Activated CD4-positive, alpha-beta T cell treated with anti-CD3 and anti-CD28 coated beads, Interleukin-2, amount 10 ng/mL, durations not matched to agents 7 days and 5 days (primary cell): Measurements from ENCODE around the gene TNK1. TPM values are rescaled to one million over a fixed set of nuclear protein-coding genes. Genes with fewer than 3 reads are reported as not detected.
A peak's percentile ranks its signal among the peaks of the same experiment; 100 is the strongest.

Source experiments
- CTCF ChIA-PET: fragments of 350-600 bp; sonication (Branson Sonifier 250); formaldehyde crosslinking; loops from one replicate; lab custom pipeline; 2021; ENCODE audit warnings: antibody characterized with exemption; lab: Charles Lee
- POLR2A ChIA-PET: fragments of 350-600 bp; sonication (Branson Sonifier 250); formaldehyde crosslinking; loops from one replicate; lab custom pipeline; 2021; ENCODE audit warnings: antibody characterized with exemption; lab: Charles Lee
- DNase-seq: peaks from one replicate; pipeline ENCODE4 v3.0.0-alpha.2; 2020
- H3K27ac Mint-ChIP-seq: one replicate; pipeline ENCODE4 v1.8.0; 2021; ENCODE audit warnings: mild to moderate bottlenecking, moderate library complexity, mixed read lengths
- H3K27me3 Mint-ChIP-seq: one replicate; pipeline ENCODE4 v1.8.0; 2021; ENCODE audit warnings: mixed read lengths
- H3K36me3 Mint-ChIP-seq: one replicate; pipeline ENCODE4 v1.8.0; 2021; ENCODE audit warnings: low read depth, mixed read lengths
- H3K4me1 Mint-ChIP-seq: one replicate; pipeline ENCODE4 v1.8.0; 2021; ENCODE audit warnings: mixed read lengths
- H3K4me3 Mint-ChIP-seq: one replicate; pipeline ENCODE4 v1.8.0; 2021; ENCODE audit warnings: mild to moderate bottlenecking, moderate library complexity, mixed read lengths
- H3K9me3 Mint-ChIP-seq: one replicate; pipeline ENCODE4 v1.8.0; 2021; ENCODE audit warnings: mixed read lengths
- total RNA-seq, 2 experiments: library from RNA; stranded (reverse); gene quantifications; one replicate each; pipeline ENCODE4 v1.2.3, GENCODE V29; 2021

The TNK1 gene
- total RNA-seq, 2 experiments from 2014 or later: 1.5 to 2.1 TPM

- POLR2A ChIA-PET: no interaction called here
- Mint-ChIP-seq H3K4me3 (no peak overlapping the region), H3K36me3 (peaks cover 3% of the 10 kb centered on the region), H3K4me1 (peaks cover 21% of the 10 kb centered on the region), H3K9me3 (peaks cover 4% of the 10 kb centered on the region), H3K27me3 (peaks cover 41% of the 10 kb centered on the region), H3K27ac (no peak overlapping the region)
- CTCF ChIA-PET: interaction anchor here (0.6 to 2.8 kb wide), 2 partner anchors 14 to 25 kb away, joined by 3 to 17 read pairs; partner anchors contain the start of gene TMEM95
- DNase-seq: no peak
Measured at GRCh38 chr17:7380321-7380720, 568 bp upstream of the TNK1 start.

GRCh38 chr17:7382901-7383300 is 2.0 kb downstream of the TNK1 start:
- ChIA-PET POLR2A (no interaction called here), CTCF (interaction anchor here (1.6 kb wide), 1 partner anchor 178 kb away, joined by 7 read pairs; no protein-coding TSS in a partner anchor)
- peaks cover 3% of the 10 kb centered on the region for H3K36me3 Mint-ChIP-seq
- peaks cover 4% of the 10 kb centered on the region for H3K9me3 Mint-ChIP-seq
- H3K4me1 Mint-ChIP-seq: peaks cover 24% of the 10 kb centered on the region
- no peak for DNase-seq
- H3K27ac Mint-ChIP-seq: no peak overlapping the region
- no peak overlapping the region for H3K4me3 Mint-ChIP-seq
- H3K27me3 Mint-ChIP-seq: peaks cover 33% of the 10 kb centered on the region

DNA sequence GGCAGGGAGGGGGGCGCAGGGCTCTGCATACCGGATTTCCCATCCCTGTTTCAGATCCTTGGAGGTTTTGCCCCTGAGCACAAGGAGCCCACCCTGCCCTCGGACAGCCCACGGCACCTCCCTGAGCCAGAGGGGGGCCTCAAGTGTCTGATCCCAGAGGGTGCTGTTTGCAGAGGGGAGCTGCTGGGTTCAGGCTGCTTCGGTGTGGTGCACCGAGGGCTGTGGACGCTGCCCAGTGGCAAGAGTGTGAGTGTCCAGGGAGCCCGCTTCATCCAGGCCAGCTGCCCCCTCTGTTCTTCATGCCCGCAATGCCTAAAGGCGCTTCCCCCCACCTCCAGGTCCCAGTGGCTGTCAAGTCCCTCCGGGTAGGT is 2.5 kb downstream of the TNK1 start:
- peaks cover 3% of the 10 kb centered on the region for H3K36me3 Mint-ChIP-seq
- peaks cover 33% of the 10 kb centered on the region for H3K27me3 Mint-ChIP-seq
- H3K4me1 Mint-ChIP-seq: peaks cover 24% of the 10 kb centered on the region
- H3K4me3 Mint-ChIP-seq: no peak overlapping the region
- ChIA-PET CTCF (interaction anchor here (1.5 kb wide), 1 partner anchor 177 kb away, joined by 3 read pairs; no protein-coding TSS in a partner anchor), POLR2A (no interaction called here)
- H3K27ac Mint-ChIP-seq: no peak overlapping the region
- H3K9me3 Mint-ChIP-seq: peaks cover 4% of the 10 kb centered on the region
- DNase-seq: no peak

GRCh38 chr17:7383742-7384488 is 3.0 kb downstream of the TNK1 start:
- H3K27ac Mint-ChIP-seq: peak overlapping the region; percentile 83
- peaks cover 4% of the 10 kb centered on the region for H3K9me3 Mint-ChIP-seq
- DNase-seq: peak; percentile 82
- H3K27me3 Mint-ChIP-seq: peaks cover 33% of the 10 kb centered on the region
- ChIA-PET CTCF (interaction anchor here (0.7 to 1.5 kb wide), 3 partner anchors 18 to 176 kb away, joined by 3 read pairs; no protein-coding TSS in a partner anchor), POLR2A (no interaction called here)
- H3K4me3 Mint-ChIP-seq: peak overlapping the region; percentile 73
- peaks cover 24% of the 10 kb centered on the region for H3K4me1 Mint-ChIP-seq
- peaks cover 4% of the 10 kb centered on the region for H3K36me3 Mint-ChIP-seq

GRCh38 chr17:7384489-7385081 is 3.7 kb downstream of the TNK1 start:
- no peak for DNase-seq

DNA sequence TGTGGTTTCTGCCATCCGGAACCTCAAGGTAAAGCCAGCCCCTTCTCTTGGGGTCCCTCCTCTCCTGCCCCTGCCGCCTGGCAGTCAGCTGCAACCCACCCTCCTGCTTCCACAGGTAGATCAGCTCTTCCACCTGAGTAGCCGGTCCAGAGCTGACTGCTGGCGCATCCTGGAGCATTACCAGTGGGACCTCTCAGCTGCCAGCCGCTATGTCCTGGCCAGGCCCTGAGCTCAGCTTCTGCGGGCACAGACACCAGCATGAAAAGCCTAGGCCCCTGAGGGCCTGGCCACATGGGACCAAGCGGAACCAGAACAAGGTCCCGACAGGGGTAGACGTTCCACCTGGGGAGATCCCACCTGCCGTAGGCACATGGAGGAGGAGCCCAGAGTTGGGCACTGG is 8.0 kb downstream of the TNK1 start:
- DNase-seq: no peak
- H3K27me3 Mint-ChIP-seq: no peaks in the 10 kb centered on the region
- H3K27ac Mint-ChIP-seq: no peak overlapping the region
- ChIA-PET POLR2A (no interaction called here), CTCF (interaction anchor here (1.0 to 1.6 kb wide), 5 partner anchors 9 to 99 kb away, joined by 3 to 8 read pairs (median 5); partner anchors contain the start of gene TMEM95)
- no peak overlapping the region for H3K4me3 Mint-ChIP-seq
- no peaks in the 10 kb centered on the region for H3K9me3 Mint-ChIP-seq
- peaks cover 34% of the 10 kb centered on the region for H3K4me1 Mint-ChIP-seq
- H3K36me3 Mint-ChIP-seq: peaks cover 37% of the 10 kb centered on the region

More at GRCh38 chr17:7384489-7385081, 3.7 kb downstream of the TNK1 start:
- Mint-ChIP-seq H3K9me3 (no peaks in the 10 kb centered on the region), H3K27me3 (peaks cover 27% of the 10 kb centered on the region), H3K4me3 (peak overlapping the region; percentile 73), H3K27ac (peak overlapping the region; percentile 83), H3K4me1 (peaks cover 24% of the 10 kb centered on the region), H3K36me3 (peaks cover 8% of the 10 kb centered on the region)
- ChIA-PET POLR2A (no interaction called here), CTCF (interaction anchor here (0.7 to 1.5 kb wide), 6 partner anchors 14 to 304 kb away, joined by 3 read pairs; partner anchors contain the start of gene TMEM256)

GRCh38 chr17:7389924-7390910 is 9.3 kb downstream of the TNK1 start:
- H3K36me3 Mint-ChIP-seq: peaks cover 39% of the 10 kb centered on the region
- no peak overlapping the region for H3K27ac Mint-ChIP-seq
- CTCF ChIA-PET: interaction anchor here (1.1 kb wide), 1 partner anchor 11 kb away, joined by 3 read pairs; no protein-coding TSS in a partner anchor
- H3K4me3 Mint-ChIP-seq: no peak overlapping the region
- no peaks in the 10 kb centered on the region for H3K9me3 Mint-ChIP-seq
- H3K4me1 Mint-ChIP-seq: peaks cover 33% of the 10 kb centered on the region
- POLR2A ChIA-PET: no interaction called here
- no peaks in the 10 kb centered on the region for H3K27me3 Mint-ChIP-seq
- no peak for DNase-seq

- Mint-ChIP-seq H3K9me3 (no peaks in the 10 kb centered on the region), H3K4me3 (peak overlapping the region; percentile 74), H3K27me3 (no peaks in the 10 kb centered on the region), H3K4me1 (peaks cover 34% of the 10 kb centered on the region), H3K36me3 (peaks cover 39% of the 10 kb centered on the region), H3K27ac (peak overlapping the region; percentile 26)
- POLR2A ChIA-PET: no interaction called here
- no peak for DNase-seq
- CTCF ChIA-PET: no interaction called here
Measured at GRCh38 chr17:7391307-7391706, 10.4 kb downstream of the TNK1 start.

- H3K4me3 Mint-ChIP-seq: peak overlapping the region; percentile 97
- CTCF ChIA-PET: interaction anchor here (0.6 to 1.1 kb wide), 2 partner anchors 44 to 823 kb away, joined by 3 to 4 read pairs; no protein-coding TSS in a partner anchor
- no peaks in the 10 kb centered on the region for H3K27me3 Mint-ChIP-seq
- H3K4me1 Mint-ChIP-seq: peaks cover 34% of the 10 kb centered on the region
- DNase-seq: no peak
- POLR2A ChIA-PET: no interaction called here
- H3K36me3 Mint-ChIP-seq: peaks cover 39% of the 10 kb centered on the region
- peak overlapping the region; percentile 36 for H3K27ac Mint-ChIP-seq
- no peaks in the 10 kb centered on the region for H3K9me3 Mint-ChIP-seq
Measured at GRCh38 chr17:7392696-7393612, 12.1 kb downstream of the TNK1 start.

- DNase-seq: peak; percentile 69
- Mint-ChIP-seq H3K36me3 (peaks cover 38% of the 10 kb centered on the region), H3K27me3 (no peaks in the 10 kb centered on the region), H3K4me1 (peaks cover 34% of the 10 kb centered on the region), H3K27ac (peak overlapping the region; percentile 89), H3K9me3 (no peaks in the 10 kb centered on the region), H3K4me3 (peak overlapping the region; percentile 97)
- POLR2A ChIA-PET: no interaction called here
- CTCF ChIA-PET: interaction anchor here (0.6 to 1.1 kb wide), 3 partner anchors 25 to 822 kb away, joined by 3 to 4 read pairs (median 3); no protein-coding TSS in a partner anchor
Measured at GRCh38 chr17:7393613-7394451, 12.9 kb downstream of the TNK1 start.
